Fibroblast of the aortic adventitia (primary cell): ENCODE results near the gene MCAM. TPM values are rescaled to one million over a fixed set of nuclear protein-coding genes. Genes with fewer than 3 reads are reported as not detected.

Experiments used
- DNase-seq: peaks from one replicate; pipeline ENCODE4 v3.0.0-alpha.2; 2010; ENCODE audit warnings: low read depth
- H3K4me3 ChIP-seq: 2 replicates; pipeline ENCODE4 v1.5.1; 2011; ENCODE audit warnings: low read depth, mild to moderate bottlenecking, control low read depth, low read length, moderate library complexity
- total RNA-seq: library from RNA; depleted of rRNA; stranded (reverse); fragments of >200 nt; gene quantifications from 2 replicates; pipeline ENCODE4 v1.2.3, GENCODE V29; 2012; ENCODE audit warnings: low replicate concordance
- TF ChIP-seq, protein P1 (sequence below): IDR thresholded peaks from 2 replicates; pipeline ENCODE4 v1.5.1; 2011; ENCODE audit warnings: mild to moderate bottlenecking, low read length, control low read depth, inconsistent platforms; ENCODE audit not compliant: insufficient read depth

MCAM gene
- total RNA-seq, 1 donor, result 2.2 TPM

DNA sequence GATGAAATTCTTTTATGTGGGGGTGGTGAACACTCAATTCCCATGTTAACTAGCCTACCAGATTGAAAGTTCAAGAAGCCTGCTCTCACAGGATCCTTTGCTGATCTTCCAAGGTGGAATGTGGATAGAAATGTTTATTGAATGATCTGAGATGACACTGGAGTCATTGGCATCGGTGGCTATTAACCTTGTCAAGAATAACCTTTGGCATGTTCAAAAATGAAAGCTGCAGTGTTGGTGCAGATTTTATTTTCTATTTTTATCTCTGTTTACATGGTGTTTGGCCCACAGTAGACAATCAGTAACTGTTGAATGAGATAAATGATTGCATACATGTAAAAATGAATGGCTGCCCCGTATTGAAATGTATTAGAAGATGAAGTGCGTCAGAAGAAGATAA, 19.0 kb downstream of the MCAM start:
- H3K4me3 ChIP-seq, result no peak overlapping the region
- DNase-seq, result no peak
- TF ChIP-seq, protein P1, sequence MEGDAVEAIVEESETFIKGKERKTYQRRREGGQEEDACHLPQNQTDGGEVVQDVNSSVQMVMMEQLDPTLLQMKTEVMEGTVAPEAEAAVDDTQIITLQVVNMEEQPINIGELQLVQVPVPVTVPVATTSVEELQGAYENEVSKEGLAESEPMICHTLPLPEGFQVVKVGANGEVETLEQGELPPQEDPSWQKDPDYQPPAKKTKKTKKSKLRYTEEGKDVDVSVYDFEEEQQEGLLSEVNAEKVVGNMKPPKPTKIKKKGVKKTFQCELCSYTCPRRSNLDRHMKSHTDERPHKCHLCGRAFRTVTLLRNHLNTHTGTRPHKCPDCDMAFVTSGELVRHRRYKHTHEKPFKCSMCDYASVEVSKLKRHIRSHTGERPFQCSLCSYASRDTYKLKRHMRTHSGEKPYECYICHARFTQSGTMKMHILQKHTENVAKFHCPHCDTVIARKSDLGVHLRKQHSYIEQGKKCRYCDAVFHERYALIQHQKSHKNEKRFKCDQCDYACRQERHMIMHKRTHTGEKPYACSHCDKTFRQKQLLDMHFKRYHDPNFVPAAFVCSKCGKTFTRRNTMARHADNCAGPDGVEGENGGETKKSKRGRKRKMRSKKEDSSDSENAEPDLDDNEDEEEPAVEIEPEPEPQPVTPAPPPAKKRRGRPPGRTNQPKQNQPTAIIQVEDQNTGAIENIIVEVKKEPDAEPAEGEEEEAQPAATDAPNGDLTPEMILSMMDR, result no peak

DNA sequence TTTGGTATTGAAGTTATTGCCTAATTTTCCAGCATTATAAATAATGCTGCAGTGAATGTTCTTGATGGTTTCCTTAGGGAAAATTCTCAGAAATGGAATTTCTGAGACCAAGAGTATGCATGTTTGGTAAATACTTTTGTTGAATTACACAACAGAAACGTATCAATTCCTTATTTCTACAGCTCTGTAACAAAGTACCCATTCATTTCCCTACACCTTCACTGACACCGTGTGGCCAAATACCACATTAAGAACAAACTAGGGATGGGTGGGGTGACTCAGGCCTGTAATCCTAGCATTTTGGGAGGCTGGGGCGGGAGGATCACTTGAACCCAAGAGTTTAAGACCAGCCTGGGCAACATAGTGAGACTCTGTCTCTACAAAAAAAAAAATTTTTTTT, 21.8 kb downstream of the MCAM start:
- TF ChIP-seq, protein P1, result no peak
- DNase-seq, result peak; percentile 12
- no peak overlapping the region for H3K4me3 ChIP-seq

DNA sequence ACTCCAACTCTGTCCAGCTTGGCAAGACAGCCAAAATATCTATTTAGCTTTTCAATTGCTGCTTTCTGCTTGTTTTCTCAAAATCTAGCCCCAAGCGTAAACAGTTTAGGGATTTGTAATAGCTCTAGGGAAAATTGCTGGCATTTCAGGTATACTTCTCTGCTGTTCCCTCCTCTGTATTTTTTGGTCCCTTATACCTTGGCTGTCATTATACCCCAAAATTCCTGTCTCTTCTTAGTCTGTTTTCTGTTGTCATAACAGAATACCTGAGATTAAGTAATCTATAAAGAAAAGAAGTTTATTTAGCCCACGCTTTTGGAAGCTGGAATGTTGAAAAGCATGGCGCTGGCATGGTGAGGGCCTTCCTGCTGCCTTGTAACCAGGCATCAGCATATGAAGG, 23.5 kb downstream of the MCAM start:
- TF ChIP-seq, protein P1, result no peak
- DNase-seq, result no peak
- H3K4me3 ChIP-seq, result no peak overlapping the region

DNA sequence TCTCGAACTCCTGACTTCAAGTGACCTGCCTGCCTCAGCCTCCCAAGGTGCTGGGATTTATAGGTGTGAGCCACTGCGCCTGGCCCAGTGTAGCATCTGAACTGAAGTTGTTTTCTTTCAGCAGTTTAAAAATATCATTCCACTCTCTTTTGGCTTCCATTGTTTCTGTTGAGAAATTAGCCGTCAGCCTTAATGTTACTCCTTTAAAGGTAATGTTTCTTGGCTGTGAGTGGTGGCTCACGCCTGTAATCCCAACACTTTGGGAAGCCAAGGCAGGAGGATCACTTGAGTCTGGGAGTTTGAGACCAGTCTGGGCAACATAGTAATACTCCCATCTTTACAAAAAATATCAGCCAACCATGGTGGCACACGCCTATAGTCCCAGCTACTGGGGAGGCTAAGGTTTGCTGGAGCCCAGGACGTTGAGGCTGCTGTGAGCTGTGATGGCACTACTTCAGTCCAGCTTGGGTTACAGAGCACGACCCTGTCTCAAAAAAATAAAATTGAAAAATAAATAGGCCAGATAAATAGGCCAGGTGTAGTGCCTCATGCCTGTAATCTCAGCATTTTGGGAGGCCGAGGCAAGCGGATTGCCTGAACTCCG, 25.9 kb downstream of the MCAM start:
- TF ChIP-seq, protein P1, result no peak
- no peak for DNase-seq

DNA sequence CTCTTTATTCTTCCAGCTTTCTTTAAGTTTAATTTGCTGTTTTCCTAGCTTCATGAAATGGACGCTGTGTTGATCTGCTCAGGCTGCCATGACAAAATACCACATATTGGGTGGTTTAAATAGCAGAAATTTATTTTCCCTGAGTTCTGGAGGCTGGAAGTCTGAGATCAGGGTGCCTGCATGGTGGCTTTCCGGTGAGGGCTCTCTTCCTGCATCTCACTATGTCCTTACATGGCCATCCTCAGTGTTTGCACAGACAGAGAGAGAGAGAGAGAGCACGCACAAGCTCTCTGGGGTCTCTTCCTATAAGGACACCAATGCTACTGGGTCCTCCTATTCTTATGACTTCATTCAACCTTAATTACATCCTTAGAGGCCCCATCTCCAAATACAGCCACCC, 28.7 kb downstream of the MCAM start:
- DNase-seq, result no peak
- TF ChIP-seq, protein P1, result no peak
- H3K4me3 ChIP-seq, result no peak overlapping the region

More for the DNA sequence above, 25.9 kb downstream of the MCAM start:
- no peak overlapping the region for H3K4me3 ChIP-seq

DNA sequence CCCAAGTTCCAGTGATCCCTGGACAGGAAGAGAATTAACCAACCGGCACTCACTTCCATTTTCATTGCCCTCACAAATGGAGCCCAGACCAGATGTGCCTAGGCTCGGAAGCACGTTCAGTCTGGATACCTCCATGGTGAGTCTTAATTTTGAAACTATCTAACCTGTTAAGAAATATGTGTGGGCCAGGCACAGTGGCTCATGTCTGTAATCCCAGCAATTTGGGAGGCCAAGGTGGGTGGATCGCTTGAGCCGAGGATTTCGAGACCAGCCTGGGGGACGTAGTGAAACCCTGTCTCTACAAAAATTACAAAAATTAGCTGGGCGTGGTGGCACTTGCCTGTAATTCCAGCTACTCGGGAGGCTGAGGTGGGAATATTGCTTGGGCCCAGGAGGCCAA, 31.5 kb downstream of the MCAM start:
- no peak overlapping the region for H3K4me3 ChIP-seq
- TF ChIP-seq, protein P1, result no peak
- no peak for DNase-seq

DNA sequence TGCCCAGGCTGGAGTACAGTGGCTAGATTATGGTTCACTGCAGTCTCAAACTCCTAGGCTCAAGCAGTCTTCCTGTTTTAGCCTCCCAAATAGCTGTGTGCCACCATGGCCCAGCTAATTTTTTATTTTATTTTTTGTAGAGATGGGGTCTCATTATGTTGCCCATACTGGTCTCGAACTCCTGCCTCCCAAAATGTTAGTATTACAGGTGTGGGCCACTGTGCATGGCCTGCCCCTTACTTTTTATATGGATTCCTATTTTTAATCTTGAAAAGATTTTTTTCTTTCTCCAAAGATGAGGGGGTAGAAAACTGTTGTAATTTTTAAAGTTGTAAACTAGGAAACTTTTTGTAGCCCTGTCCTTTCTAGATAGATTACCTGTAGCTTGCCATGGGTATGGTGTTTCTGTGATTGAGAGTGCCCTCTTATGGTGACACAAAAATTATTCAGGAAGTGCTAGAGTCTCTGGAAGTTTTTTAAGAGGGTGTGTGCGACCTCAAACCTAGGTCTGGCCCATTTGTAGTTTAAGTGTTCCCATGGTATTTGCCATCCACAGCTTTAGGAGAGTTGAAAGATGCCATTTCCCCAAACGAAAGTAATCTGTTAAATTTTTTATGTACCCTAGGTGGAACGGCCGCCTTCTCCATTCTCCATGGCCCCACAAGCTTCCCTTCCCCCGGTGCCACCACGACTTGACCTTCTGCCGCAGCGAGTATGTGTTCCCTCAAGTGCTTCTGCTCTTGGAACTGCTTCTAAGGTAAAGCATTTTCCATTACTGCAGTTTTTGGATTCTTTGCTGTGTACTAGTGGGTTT, 32.4 kb downstream of the MCAM start:
- TF ChIP-seq, protein P1, result peak; percentile 48
- peak; percentile 64 for DNase-seq
- no peak overlapping the region for H3K4me3 ChIP-seq
